VCaP (cell line): ENCODE data around the gene UBE2G1.

Experiments used
- H3K27ac ChIP-seq: fragments of 450-650 bp; 2 replicates; pipeline ENCODE4 v1.5.1; 2017
- CTCF ChIP-seq: fragments of 450-650 bp; conservative IDR thresholded peaks from 2 replicates; pipeline ENCODE4 v1.5.1; 2017; ENCODE audit warnings: mild to moderate bottlenecking, moderate library complexity

The UBE2G1 gene

GRCh38 chr17:4287710-4288109, 78.8 kb downstream of the UBE2G1 start:
- H3K27ac ChIP-seq = no peak overlapping the region
- TF ChIP-seq CTCF = no peak

- no peak for TF ChIP-seq CTCF
- H3K27ac ChIP-seq = no peak overlapping the region
Observed at GRCh38 chr17:4276514-4276913, 90.0 kb downstream of the UBE2G1 start.

GRCh38 chr17:4272972-4273368, 93.5 kb downstream of the UBE2G1 start:
- H3K27ac ChIP-seq = no peak overlapping the region
- TF ChIP-seq CTCF = no peak

- no peak for TF ChIP-seq CTCF
- no peak overlapping the region for H3K27ac ChIP-seq
Observed at GRCh38 chr17:4272213-4272971, 94.1 kb downstream of the UBE2G1 start.

- no peak for TF ChIP-seq CTCF
- no peak overlapping the region for H3K27ac ChIP-seq
Observed at GRCh38 chr17:4270736-4271135, 95.7 kb downstream of the UBE2G1 start.

- no peak overlapping the region for H3K27ac ChIP-seq
- no peak for TF ChIP-seq CTCF
Observed at GRCh38 chr17:4269915-4270314, 96.6 kb downstream of the UBE2G1 start.

- no peak for TF ChIP-seq CTCF
- no peak overlapping the region for H3K27ac ChIP-seq
Observed at GRCh38 chr17:4267402-4267801, 99.1 kb downstream of the UBE2G1 start.
